NCI-H2081 (cell line): Measurements from ENCODE around the gene PLCL1.

Experiments
- DNase-seq, 2 experiments: peaks; one replicate each; lab custom pipeline; 2025; lab: John Stamatoyannopoulos, UW

The PLCL1 gene

DNA sequence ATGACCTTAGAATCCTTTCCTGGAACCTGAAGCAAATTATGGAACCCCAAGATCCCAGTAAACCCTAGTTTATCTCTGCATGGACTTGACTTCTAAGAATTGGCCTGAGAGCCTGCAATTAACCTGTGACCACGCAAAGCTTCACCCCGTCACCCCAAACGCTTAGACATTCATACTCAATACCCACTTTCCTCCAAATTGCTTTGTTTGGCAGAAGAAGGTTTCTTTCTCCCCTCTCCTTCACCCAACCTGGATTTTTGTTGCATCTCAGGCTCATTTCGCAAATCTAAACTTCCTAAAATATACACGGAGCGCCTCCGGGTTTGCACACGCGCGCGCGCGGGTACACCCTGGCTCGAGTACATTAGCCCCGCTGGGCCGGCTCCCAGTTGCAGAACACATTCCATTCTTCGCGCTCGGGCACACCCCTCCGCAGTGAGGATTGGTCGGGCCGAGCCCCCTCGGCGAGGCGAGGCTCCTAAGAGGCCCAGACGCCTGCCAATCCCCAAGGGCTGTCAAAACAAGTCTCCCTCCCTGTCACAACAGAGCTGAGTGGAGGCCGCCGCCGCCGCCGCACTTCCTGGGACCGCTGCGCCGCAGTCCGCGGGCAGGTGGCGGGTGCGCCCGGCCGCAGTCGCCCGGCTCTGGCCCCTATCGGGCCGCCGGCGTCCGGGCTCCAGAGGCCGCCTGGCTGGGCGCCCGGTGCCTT, at the start of gene PLCL1:
Gene PLCL1 (plus strand): TSS at position 545 of the 709 bp plus-strand sequence.
- DNase-seq: peak; percentile 90 to 95

- no peak for DNase-seq
Measured at GRCh38 chr2:197759013-197759412, 45.4 kb upstream of the PLCL1 start.

DNA sequence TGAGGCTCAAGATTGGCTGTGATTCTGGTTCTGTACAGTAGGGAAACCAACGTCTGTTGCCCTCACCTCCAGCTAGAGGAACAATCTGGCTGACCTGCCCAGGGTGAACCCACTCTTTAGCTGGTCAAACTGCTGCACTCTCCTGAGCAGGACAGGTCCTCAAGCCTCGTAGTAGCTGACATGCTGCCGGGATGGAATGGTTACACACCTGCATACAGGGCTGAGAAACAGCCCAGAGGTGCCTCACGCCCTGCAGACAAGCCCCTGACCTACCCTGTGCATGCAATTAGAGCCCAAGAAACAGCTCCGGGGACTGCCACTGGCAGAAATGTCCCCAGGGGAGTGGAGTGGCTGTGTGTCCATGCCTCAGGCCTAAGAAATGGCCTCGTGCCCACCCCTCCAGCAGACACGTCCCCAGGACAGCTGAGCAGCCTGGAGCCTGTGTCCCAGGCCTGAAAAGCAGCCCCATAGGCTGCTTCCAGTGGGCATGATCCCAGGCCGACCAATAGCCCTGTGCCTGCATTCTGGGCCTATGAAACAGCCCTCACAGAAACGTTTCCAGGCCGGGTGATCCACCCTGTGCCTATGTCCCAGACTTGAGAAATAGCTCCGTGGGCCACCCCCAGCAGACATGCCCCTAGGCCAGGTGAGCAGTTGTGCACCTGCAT, 44.6 kb upstream of the PLCL1 start:
- DNase-seq: no peak

DNA sequence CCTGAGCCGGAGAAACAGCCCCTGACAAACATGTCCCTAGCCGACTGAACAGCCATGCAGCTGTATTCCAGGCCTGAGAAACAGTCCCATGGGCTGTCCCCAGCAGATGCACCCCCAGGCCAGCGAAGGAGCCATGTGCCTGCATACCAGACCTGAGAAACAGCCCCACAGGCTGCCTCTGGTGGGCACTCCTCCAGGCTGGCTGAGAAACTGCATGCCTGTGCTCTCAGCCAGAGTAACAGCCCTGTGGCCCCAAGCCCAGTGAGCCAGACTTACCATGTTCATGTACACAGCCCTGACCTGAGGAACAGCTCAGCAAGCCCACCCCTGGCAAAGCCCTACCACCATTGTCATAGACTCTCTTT, 44.1 kb upstream of the PLCL1 start:
- no peak for DNase-seq

GRCh38 chr2:197777823-197778407, 26.5 kb upstream of the PLCL1 start:
- DNase-seq: peak; percentile 3 to 4

DNA sequence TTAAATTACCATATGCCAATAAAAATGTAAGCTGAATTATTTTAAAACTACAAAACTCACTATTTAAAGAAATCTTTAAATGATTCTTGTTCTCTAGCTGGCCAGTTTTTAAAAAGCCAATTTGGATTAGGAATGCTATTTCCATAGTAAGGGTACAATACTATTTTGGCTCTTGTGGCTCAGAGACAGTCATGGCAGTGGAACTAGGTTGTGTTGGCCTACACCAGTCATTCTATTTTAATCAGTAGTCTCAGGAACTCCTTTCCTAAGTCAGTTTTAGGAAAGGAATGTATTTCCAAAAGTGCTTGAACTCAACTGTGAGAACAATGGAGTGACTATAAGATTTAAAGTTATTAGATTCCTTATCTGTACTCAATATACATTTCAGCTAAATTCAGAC, 25.1 kb upstream of the PLCL1 start:
- no peak for DNase-seq

GRCh38 chr2:197782126-197782525, 22.3 kb upstream of the PLCL1 start:
- DNase-seq: no peak

DNA sequence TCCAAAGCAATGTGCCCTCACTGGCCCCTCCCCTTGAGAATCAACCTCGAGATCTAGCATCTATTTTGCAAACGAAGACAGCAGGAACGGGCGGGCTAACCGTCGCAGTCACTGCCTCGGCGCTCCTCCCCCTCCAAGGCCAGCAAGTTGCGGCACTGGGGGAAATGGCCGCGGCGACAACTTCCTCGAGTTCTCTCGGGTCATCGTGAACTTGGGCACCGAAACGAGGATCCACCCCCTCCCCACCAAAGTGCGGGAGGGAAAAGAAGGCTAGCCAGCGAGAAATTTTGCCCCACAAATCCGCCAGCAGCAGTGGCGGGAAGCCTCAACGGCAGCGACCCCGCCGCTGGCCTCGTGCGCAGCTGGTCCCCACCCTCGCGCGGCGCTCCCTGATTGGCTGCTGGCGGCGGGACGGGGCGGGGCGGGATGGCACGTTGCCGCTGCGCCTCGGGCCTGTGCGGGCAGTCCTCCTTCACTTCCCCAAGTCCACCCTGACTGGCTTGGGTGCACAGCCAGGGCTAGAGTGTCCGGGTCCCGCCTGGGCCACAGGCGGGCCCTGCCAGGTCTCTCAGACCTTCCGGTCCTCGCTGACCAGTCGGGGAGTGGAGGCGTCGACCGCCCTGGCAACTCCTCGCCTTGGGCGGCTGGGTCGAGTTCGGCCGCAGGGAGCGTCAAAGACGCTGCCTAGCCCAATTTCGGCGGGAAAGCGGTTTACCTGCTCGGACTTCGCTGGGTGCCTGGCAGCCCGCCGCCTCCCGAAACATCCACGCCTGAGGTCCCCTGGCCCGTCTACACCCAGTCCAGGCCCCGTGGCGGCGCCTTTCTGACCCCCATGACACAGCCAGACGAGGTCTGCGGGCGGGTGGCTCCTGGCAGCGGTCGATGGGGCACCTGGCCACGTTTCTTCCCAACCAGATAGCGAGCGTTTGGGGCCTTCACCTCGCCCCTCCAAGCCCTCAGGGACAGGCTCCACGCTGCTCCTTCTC, 19.1 kb upstream of the PLCL1 start, which contains the start of gene BOLL:
Gene BOLL (minus strand): TSS at position 364 of the 986 bp plus-strand sequence. CDS start 3,469 bp downstream, outside the sequence.
- no peak for DNase-seq

GRCh38 chr2:197786010-197786877, 18.1 kb upstream of the PLCL1 start:
- DNase-seq: no peak

DNA sequence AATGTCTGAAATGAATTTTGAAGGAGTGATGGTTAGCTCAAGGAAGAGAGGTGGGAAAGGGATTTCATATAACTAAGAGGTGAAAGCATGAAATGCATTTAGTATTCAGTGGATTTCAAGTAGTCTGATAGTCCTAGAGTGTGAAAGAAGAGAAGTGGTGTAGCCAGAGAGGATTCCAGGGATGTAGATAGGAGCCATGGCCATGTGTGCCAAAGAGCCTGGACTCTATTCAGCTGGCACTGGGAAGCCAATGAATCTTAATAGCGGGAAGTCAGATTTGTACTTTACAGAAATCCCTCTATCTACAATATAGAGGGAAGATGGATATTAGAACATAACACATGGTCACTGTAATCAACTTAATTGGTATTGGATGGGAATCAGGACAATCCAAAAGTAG, 10.9 kb upstream of the PLCL1 start:
- no peak for DNase-seq

GRCh38 chr2:197795277-197795676, 9.1 kb upstream of the PLCL1 start:
- DNase-seq: no peak

DNA sequence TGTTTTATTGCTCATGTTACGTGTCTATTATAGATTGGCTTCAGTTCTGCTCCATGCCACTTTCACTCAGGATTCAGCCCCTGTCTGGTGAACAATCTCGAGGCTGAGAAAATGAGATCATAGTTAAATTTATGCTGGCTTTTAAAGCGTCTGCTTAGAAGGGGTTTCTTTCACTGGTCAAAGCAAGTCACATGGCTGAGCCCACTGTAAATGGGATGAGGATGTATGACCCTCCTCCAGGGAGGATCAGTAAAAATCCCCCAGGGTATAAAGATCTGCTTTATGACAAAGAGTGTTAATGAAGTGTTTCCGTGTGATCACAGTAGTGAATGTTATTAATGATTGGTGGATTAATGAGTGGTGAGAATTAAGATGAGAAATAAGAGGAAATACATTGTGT, 6.2 kb upstream of the PLCL1 start:
- no peak for DNase-seq

DNA sequence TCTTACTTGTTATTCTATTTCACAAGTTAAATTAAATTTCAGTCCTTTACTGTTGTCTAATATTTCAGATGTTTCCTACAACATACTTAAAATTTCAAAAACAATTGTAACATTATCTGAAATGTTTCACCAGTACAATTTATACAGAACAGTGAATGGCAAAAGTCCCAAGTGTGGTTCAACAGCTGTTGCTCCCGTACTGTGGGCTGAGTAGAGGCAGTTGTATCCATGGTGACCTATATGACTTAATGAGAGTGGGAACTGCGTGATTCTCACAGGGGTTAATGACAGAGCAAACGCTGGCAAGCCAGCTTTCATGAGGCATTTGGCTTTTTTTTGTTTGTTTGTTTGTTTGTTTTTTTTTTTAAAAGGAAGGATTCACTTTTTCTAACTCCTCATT, 5.3 kb upstream of the PLCL1 start:
- peak in 1 of 2 experiments; percentile 16 for DNase-seq

DNA sequence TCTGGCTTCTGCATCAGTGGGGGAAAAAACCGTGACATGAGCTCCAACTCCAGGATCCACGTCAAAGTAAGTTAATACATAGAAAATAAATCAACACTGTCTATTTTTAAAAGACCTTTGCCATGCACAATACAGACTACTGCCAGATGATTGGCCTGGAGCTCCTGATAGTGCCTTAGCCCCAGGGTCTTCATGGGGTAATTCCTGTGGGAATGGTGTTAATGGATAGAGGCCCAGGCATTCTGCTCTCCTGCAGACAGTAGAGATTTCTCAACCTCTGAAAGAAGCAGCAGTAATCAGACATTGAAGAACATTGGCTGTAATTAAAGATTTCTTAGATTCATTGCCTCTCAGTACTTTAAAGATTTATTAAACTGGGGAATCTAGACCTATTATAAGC, 4.3 kb upstream of the PLCL1 start:
- no peak for DNase-seq

DNA sequence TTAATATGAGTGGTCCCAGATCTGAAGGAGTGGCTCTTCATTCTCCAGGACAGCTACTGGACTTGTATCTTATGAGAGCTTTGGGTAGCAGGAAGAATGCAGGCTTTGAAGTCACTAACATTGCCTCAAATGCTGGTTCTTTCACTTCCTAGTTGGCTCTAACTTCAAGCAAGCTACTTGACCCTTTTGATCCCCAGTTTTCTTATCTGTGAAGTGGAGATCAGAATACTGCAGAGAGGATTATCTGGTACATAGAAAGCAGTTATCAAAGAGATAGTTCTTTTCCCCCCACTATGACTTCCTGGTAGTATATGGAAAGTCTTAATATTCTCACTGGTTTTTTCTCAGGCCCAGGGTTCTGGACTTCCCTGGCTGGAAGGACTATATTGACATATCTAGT, 3.4 kb upstream of the PLCL1 start:
- DNase-seq: no peak

DNA sequence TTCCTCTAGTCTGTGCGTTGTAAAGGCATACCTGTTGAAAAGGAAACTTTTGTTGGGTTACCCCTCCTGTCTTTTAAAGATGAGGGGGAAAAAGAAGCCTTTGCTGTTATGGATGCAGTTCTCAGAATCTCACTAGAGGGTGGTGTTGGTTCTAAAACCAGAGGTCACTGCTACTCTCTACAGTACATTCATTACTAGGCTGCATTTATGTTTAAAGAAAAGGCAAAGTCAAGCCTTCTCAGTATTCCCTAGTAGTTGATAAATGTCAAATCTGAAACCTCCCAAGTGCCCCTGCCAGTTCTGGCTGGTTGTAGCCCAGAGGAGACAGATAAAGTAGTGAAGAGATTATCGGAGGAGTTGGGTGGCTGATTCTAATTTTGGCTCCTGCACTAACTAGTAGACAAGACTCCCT, 1.4 kb upstream of the PLCL1 start:
- DNase-seq: peak; percentile 22 to 59

DNA sequence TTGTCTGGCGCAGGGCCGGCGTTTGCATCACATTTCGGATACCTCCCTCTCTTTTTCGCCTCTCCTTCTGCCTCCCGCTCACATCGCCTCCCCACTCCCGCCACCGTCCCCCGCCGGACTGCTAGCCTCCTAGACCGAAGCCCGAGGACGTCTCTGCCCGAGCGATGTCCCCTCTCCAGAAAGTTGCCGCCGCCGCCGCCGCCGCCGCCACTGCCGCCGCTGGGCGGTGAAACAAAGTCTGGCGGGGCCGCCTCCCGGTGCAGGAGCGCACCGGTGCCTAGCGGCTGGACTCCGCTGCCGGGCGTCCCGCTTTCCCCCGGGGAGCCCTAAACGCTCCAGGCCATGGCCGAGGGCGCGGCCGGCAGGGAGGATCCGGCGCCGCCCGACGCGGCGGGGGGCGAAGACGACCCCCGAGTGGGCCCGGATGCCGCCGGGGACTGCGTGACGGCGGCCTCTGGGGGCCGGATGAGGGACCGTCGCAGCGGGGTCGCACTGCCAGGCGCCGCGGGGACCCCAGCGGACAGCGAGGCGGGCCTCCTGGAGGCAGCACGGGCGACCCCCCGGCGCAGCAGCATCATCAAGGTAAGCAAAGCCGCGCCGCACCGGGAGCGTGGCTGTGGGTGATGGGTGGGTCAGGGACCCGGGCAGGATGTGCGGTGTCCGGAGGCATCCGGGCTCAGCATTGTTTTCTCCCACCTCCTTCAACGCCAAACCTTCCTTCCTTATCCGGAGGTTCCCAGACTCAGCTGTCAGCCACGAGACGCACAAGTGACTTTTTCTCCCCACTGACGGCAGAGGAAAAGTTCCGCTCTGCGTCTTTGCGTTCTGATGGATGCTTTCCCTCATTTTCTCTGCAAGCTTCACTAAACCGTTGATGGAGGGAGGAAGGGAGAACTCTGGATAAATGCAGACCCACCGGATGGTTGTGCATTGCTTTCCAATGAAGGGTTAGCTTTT, 643 bp downstream of the PLCL1 start:
- peak in 1 of 2 experiments; percentile 27 for DNase-seq

DNA sequence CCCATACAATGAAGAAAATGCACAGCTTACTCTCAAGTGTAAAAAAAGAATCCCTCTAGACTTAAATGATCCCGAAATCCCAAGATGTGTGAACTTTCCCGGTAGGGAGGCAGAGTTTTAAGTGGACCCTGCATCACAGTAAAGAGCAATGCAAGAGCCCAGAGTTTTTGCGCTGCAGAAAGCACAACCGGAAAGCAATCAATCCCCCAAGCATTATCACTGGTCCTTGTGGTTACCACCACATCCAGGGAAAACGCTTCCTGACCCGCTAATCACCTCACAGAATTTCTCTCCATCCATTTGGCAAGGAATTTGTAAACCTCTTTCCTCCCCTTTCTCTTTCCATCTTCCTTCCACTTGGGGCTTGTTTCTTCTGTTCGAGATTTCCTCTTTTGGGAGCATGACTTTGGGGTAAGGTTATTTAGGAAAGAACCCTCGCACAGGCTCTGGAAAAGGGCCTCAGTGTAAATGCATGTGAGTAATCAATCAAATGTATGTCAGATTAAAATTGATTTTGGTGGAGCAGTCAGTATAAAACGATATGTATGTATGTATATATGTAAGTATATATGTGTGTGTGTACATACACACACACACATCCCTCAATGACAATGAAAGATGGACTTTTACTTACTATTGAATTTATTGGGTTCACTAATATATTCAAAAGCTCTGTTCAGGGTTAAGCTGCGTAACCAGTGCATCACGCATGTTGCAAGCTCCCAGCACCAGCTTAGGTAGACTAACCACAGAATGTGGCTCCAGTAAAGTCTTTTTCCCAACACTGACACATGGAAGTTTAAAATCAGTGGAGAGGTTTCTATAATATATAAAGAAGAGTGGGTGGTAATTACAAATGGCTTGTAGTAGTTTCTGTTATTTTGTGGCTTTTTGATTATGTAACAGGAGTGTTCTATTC, 1.6 kb downstream of the PLCL1 start:
- no peak for DNase-seq

- no peak for DNase-seq
Measured at GRCh38 chr2:197809064-197809463, 4.7 kb downstream of the PLCL1 start.
